K562 (cell line): Measurements from ENCODE around the gene ADK. TPM values are rescaled to one million over a fixed set of nuclear protein-coding genes. Genes with fewer than 3 reads are reported as not detected.

Source experiments
- ATAC-seq: fragments of 200-7000 bp; cut with Tn5 transposase; 3 replicates; pipeline ENCODE4 v1.9.1; 2020; ENCODE audit warnings: moderate library complexity
- BruUV-seq: library from RNA; stranded (reverse); fragments of 400-500 nt; replicated peaks from 2 replicates; lab custom pipeline; 2021; lab: Mats Ljungman, UMichigan
- CTCF ChIA-PET: fragments of 300-600 bp; formaldehyde crosslinking; extraction: SDS; loops from one replicate; lab custom pipeline; 2021; ENCODE audit warnings: low intra/inter-chr PET ratio; lab: Yijun Ruan, JAX
- POLR2A ChIA-PET: fragments of 300-600, 350-650 bp; sonication (Branson Sonifier 250); formaldehyde crosslinking; extraction: SDS; loops from one replicate; lab custom pipeline; 2021; ENCODE audit warnings: antibody characterized with exemption, inconsistent platforms; lab: Yijun Ruan, JAX
- DNase-seq, 4 experiments: peaks; one replicate each; pipeline versions ENCODE4 v3.0.0 to v3.0.0-alpha.2; 2011 to 2018; ENCODE audit warnings: low spot score in 3 of 4, mixed read lengths in 3 of 4; ENCODE audit errors: extremely low read depth in 1 of 4
- FAIRE-seq: peaks from 2 replicates; lab custom pipeline; 2011; peaks lifted over from hg19 to GRCh38; lab: Jason Lieb, UNC
- H2AFZ ChIP-seq: 2 replicates; pipeline ENCODE4 v1.6.0; 2011; ENCODE audit warnings: low read depth, low read length, control low read depth, inconsistent platforms
- H3K27ac ChIP-seq: fragments of 200-600 bp; 3 replicates; pipeline ENCODE4 v1.8.0; 2011; ENCODE audit warnings: low read depth, mild to moderate bottlenecking, control low read depth, inconsistent platforms, low read length, moderate library complexity, mixed read lengths; ENCODE audit errors: extremely low read depth
- H3K27me3 ChIP-seq, 2 experiments: fragments of 300-600 bp in 1 of 2; 2 replicates in 1 of 2; 3 replicates in 1 of 2; pipeline versions ENCODE4 v1.6.0 to v1.8.0; 2011; ENCODE audit warnings: inconsistent platforms in 2 of 2, low read length in 2 of 2, mild to moderate bottlenecking in 1 of 2, mixed read lengths in 1 of 2, moderate library complexity in 1 of 2; ENCODE audit not compliant: control insufficient read depth in 2 of 2, insufficient read depth in 2 of 2
- H3K36me3 ChIP-seq: fragments of 300-600 bp; 3 replicates; pipeline ENCODE4 v1.8.0; 2011; ENCODE audit warnings: mild to moderate bottlenecking, low read length, inconsistent platforms; ENCODE audit not compliant: control insufficient read depth, insufficient read depth
- H3K4me1 ChIP-seq, 2 experiments: fragments of 200-600 bp in 1 of 2; replicated peaks in 1 of 2; 2 replicates in 1 of 2; 3 replicates in 1 of 2; pipeline versions ENCODE4 v1.5.1 to v1.8.0; 2011; ENCODE audit warnings: inconsistent platforms in 2 of 2, low read length in 2 of 2, mild to moderate bottlenecking in 1 of 2, mixed read lengths in 1 of 2, moderate library complexity in 1 of 2; ENCODE audit not compliant: control insufficient read depth in 2 of 2, insufficient read depth in 2 of 2
- H3K4me2 ChIP-seq: 2 replicates; pipeline ENCODE4 v1.6.1; 2011; ENCODE audit warnings: low read length, control low read depth, inconsistent platforms, mixed read lengths; ENCODE audit not compliant: insufficient read depth
- H3K4me3 ChIP-seq: fragments of 200-600 bp; sonication (generic), shearing (Covaris generic); 2 replicates; pipeline ENCODE4 v1.5.1; 2016; ENCODE audit warnings: control low read depth, inconsistent platforms
- H3K79me2 ChIP-seq: fragments of 200-600 bp; 3 replicates; pipeline ENCODE4 v1.8.0; 2011; ENCODE audit warnings: low read length, inconsistent platforms; ENCODE audit not compliant: control insufficient read depth, insufficient read depth
- H3K9ac ChIP-seq, 2 experiments: 2 replicates each; pipeline versions ENCODE4 v1.6.0 to v1.6.1; 2011; ENCODE audit warnings: low read depth in 2 of 2, low read length in 2 of 2, control low read depth in 1 of 2, inconsistent platforms in 1 of 2, mild to moderate bottlenecking in 1 of 2, mixed read lengths in 1 of 2; ENCODE audit not compliant: insufficient read depth in 1 of 2
- H3K9me1 ChIP-seq: one replicate; pipeline ENCODE4 v1.6.0; 2011; ENCODE audit warnings: inconsistent platforms, mild to moderate bottlenecking, low read length, moderate library complexity; ENCODE audit not compliant: control insufficient read depth, insufficient read depth
- H3K9me3 ChIP-seq: replicated peaks from 2 replicates; pipeline ENCODE4 v1.5.1; 2011; ENCODE audit warnings: low read depth, low read length, inconsistent platforms; ENCODE audit not compliant: control insufficient read depth, insufficient read depth
- H4K20me1 ChIP-seq: replicated peaks from 2 replicates; pipeline ENCODE4 v1.6.1; 2011; ENCODE audit warnings: low read length, inconsistent platforms, mixed read lengths; ENCODE audit not compliant: control insufficient read depth, insufficient read depth
- NEUROD1 ChIP-seq: fragments of 150-350 bp; IDR thresholded peaks from 2 replicates; pipeline ENCODE4 v1.6.1; 2014; ENCODE audit warnings: borderline replicate concordance, low read length, low read depth; ENCODE audit not compliant: partially characterized antibody
- RBM14 ChIP-seq: fragments of 200-400 bp; formaldehyde crosslinking; IDR thresholded peaks from 2 replicates; pipeline ENCODE4 v1.6.1; 2018; ENCODE audit warnings: low read depth, mild to moderate bottlenecking, low read length, moderate library complexity, borderline replicate concordance; ENCODE audit not compliant: insufficient read depth
- ZFX ChIP-seq: sonication (generic); formaldehyde crosslinking; IDR thresholded peaks from 2 replicates; pipeline ENCODE4 v1.8.0; 2022; ENCODE audit warnings: mild to moderate bottlenecking, missing genetic modification reagents, moderate library complexity
- in situ Hi-C: fragments of 300-500 bp; cut with MboI; formaldehyde crosslinking; loops from 4 replicates; pipeline ENCODE4 v1.15.0; 2018; ENCODE audit warnings: inconsistent platforms, mixed read lengths
- intact Hi-C: fragments of 100-400 bp; cut with micrococcal nuclease; formaldehyde crosslinking; loops from 2 replicates; pipeline ENCODE4 v1.14.2; 2022
- polyA plus RNA-seq, 8 experiments: library from polyadenylated mRNA; depleted of rRNA in 4 of 8; stranded (reverse) in 5 of 8; unstranded in 3 of 8; fragments of >200 nt; fragmentation: Nextera tagmentation in 2 of 8; fragmentation: Illumina TruSeq in 1 of 8; extraction: Ambion mirVana in 2 of 8; extraction: Trizol in 1 of 8; gene quantifications; 2 replicates each; pipeline versions ENCODE4 v1.2.1 to v1.2.3, GENCODE V29; 2011 to 2014; ENCODE audit warnings: inconsistent platforms in 1 of 8, missing spikeins in 1 of 8
- total RNA-seq, 7 experiments: library from RNA; depleted of rRNA in 6 of 7; stranded (reverse); fragments of >200 nt in 6 of 7; fragmentation: Illumina TruSeq in 2 of 7; extraction: Trizol in 2 of 7; gene quantifications; 2 replicates each; pipeline versions ENCODE4 v1.2.1 to v1.2.3, GENCODE V29; 2011 to 2021; ENCODE audit warnings: low replicate concordance in 1 of 7
- TF ChIP-seq, protein P1 (sequence below), 2 experiments: fragments of 450-650 bp in 1 of 2; sonication (generic) in 1 of 2; formaldehyde crosslinking in 1 of 2; IDR thresholded peaks in 1 of 2; conservative IDR thresholded peaks in 1 of 2; 2 replicates each; pipeline versions ENCODE4 v1.6.1 to v1.8.1; 2016 to 2023; ENCODE audit warnings: mild to moderate bottlenecking in 2 of 2, moderate library complexity in 2 of 2, inconsistent platforms in 1 of 2, missing genetic modification reagents in 1 of 2

Gene ADK
- total and polyA plus RNA-seq, 9 of the 15 experiments (the other 6 are each of a cell fraction or from before 2014, with no cell fraction given) = 54.2 to 97.8 (median 73.6) TPM

DNA sequence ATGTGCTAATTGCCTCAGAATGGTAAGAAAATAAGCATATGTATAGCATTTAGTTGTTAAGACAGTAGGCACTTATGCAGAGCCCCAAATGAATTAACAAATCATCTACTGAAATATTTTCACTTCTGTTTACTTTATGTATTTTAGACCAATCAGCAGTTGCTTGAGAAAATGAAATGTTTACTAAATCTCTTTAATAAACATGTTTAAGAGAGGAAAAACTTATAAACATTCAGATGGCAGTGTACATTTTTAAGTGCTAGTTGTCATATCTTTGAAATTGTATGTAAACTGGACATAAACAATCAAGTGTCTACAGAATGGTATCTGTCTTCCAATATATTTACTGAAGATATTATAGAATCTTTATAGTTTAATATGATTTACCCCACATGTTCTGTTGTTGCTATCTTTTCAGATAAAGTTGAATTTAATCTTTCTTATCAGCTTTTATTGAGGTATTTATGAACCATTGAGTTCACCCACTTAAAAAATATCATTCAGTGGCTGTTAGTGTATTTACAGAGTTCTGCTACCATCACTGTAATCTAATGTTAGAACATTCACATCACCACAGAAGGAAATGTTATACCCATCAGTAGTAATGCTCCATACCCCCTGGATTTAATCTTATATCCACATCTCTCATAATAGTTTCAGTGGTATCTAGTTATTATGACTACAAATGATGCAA is 264.3 kb downstream of the ADK start:
- Histone ChIP-seq H3K4me3 (no peak overlapping the region), H3K9me3 (no peaks in the 10 kb centered on the region), H2AFZ (no peak overlapping the region), H4K20me1 (no peaks in the 10 kb centered on the region), H3K27ac (no peak overlapping the region), H3K79me2 (no peaks in the 10 kb centered on the region), H3K9me1 (no peaks in the 10 kb centered on the region), H3K4me1 (peaks cover 4 to 15% of the 10 kb centered on the region in 2 experiments; a peak in 3 of 5 replicates), H3K36me3 (no peaks in the 10 kb centered on the region), H3K9ac (no peak overlapping the region), H3K27me3 (no peaks in the 10 kb centered on the region), H3K4me2 (no peak overlapping the region)
- in situ Hi-C loops = no loop called here
- ATAC-seq = no peak
- no TSS peak for BruUV-seq
- no peak for DNase-seq
- ChIA-PET CTCF (no interaction called here), POLR2A (no interaction called here)
- no peak for FAIRE-seq
- intact Hi-C loops = loop anchor here (10.0 kb wide), 1 partner anchor 610 kb away; no protein-coding TSS in a partner anchor
- no peak for TF ChIP-seq NEUROD1
- no peak for TF ChIP-seq ZFX (CRISPR knock-in tag)
- TF ChIP-seq RBM14 = no peak
- TF ChIP-seq, protein P1, sequence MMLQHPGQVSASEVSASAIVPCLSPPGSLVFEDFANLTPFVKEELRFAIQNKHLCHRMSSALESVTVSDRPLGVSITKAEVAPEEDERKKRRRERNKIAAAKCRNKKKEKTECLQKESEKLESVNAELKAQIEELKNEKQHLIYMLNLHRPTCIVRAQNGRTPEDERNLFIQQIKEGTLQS (IDR thresholded peaks at IDR 0.05) = 0 out of 2 replicates have a peak, but pooled peaks have one; percentile 36
- TF ChIP-seq, protein P1 (CRISPR knock-in tag; conservative IDR thresholded peaks at IDR 0.05) = no peak
